Measurements from ENCODE around the gene PIP4K2B. TPM values are rescaled to one million over a fixed set of nuclear protein-coding genes. Genes with fewer than 3 reads are reported as not detected.

PIP4K2B gene
- total RNA-seq, 4 donors from 2014 or later = 29.3 to 72.0 (median 51.1) TPM

- no peak for TF ChIP-seq CTCF (IDR thresholded peaks at IDR 0.05; ENCODE audit: low read depth)
These were observed 8.2 kb downstream of the PIP4K2B start for GRCh38 chr17:38791162-38791561.

DNA sequence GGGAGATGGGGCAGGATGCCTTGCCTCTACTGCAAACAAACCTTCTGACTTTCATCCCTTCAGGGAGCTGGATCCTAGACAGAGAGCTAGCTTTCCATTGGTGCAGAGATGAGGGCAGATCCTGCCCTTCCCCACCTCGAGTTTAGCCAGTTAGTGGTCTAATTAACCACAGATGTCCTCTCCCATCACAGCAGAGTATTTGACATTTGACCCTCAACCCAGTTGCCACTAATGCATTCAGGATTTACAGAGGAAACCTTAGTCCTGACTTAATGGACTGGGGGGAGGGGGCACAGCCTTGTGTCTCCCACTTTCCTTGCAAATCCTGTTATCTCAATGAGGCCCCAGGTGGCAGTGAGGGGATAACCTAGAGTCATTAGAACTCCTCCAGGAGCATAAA, 10.2 kb downstream of the PIP4K2B start:
- no peak for TF ChIP-seq CTCF (IDR thresholded peaks at IDR 0.05; ENCODE audit: low read depth)

DNA sequence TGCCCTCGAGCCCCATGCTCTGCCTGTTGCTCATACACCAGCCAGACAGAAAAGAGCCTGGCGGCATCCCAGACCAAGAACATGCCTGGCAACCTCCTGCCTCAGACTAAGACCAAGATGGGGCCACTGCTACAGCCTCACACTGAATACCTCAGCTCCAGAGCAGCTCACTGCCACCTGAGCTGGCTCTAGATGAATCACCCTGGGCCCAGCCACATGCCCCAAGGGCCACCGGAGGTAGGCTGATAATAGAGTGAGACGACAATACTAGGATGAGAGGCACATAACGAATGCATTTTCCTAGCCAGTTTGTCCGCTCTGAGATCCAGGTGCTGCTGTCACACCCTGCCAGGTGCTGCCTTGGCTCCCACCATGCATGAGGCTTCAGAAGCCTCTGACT, 13.0 kb downstream of the PIP4K2B start:
- no peak for TF ChIP-seq CTCF (IDR thresholded peaks at IDR 0.05; ENCODE audit: low read depth)

- no peak for TF ChIP-seq CTCF (IDR thresholded peaks at IDR 0.05; ENCODE audit: low read depth)
These were observed 16.1 kb downstream of the PIP4K2B start for GRCh38 chr17:38783227-38783626.

GRCh38 chr17:38779965-38780752, 19.2 kb downstream of the PIP4K2B start:
- TF ChIP-seq CTCF (IDR thresholded peaks at IDR 0.05; ENCODE audit: low read depth) = no peak

GRCh38 chr17:38777641-38778250, 21.6 kb downstream of the PIP4K2B start:
- TF ChIP-seq CTCF (IDR thresholded peaks at IDR 0.05; ENCODE audit: low read depth) = no peak

DNA sequence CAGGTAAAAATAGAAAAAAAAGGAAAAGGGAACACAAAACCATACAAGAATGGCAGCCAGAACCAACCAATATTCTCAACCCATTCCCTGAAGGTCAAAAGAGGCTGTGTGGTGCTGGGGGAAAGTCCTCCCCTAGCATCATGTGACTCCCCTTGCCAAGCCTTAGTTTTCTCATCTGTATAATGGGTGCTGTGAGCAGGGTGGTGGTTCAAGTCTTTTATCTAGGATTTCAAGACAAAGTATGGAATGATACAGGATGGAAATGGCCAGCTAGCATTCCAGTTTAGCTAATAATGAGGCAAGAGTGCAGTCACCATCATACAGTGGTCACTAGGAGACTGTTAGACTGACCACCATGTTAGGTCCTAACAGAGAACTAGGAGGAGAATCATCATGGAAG, 26.1 kb downstream of the PIP4K2B start:
- TF ChIP-seq CTCF (IDR thresholded peaks at IDR 0.05; ENCODE audit: low read depth) = no peak

Data from subcutaneous adipose tissue (tissue), 4 donors.